ENCODE results near the gene RAET1L. TPM values are rescaled to one million over a fixed set of nuclear protein-coding genes. Genes with fewer than 3 reads are reported as not detected.

The RAET1L gene
- total RNA-seq, 3 donors from 2014 or later (not counting 1 experiment from before 2014, with no cell fraction given): not detected

DNA sequence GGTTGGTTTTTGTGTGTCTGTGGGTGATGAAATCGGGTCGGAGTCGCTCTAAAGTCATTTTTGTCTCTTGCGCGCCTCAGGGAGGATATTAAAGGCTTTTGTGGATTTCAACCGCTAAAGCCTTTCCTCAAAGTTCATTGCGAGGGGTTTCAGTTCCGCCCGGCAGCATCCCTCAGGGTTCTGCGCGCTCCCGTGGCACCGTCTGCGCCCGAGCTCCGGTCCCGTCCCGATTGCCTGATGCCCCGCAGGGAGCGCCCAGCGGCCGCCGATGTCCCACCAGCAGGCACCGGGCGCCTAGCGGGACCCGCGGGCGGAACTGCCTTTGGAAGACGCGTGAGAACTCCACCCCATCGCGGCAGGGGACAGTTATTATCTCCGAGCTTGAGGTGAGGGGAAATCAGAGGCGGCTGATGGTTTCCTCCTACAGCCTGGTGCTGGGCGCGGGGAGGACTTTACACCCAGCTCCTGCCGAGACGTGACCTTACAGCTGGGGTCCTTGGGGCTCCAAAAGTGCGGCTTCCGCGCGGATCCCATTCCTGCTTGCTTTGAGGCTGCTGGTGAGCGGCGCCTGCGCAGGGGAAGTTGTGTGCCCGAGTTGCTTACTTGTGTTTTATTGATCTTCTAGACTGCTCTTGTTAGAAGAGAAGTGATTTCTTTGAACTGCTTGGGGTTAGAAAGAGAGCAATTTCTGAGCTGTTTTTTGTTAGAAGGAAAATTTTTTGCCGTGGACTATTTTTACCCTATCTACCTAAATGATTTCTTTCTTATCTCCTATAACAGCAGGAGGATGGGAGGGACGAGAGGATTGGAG, 34.5 kb downstream of the RAET1L start:
- Histone ChIP-seq H3K4me3 (ENCODE audit: low read length) (peak overlapping the region; percentile 2), H3K9me3 (ENCODE audit: control insufficient read depth, insufficient read depth, low read length) (peaks cover 11% of the 10 kb centered on the region), H3K27me3 (ENCODE audit: control insufficient read depth, insufficient read depth, low read length) (peaks cover 69% of the 10 kb centered on the region), H3K4me1 (ENCODE audit: control insufficient read depth, insufficient read depth, low read length) (peaks cover 29% of the 10 kb centered on the region), H3K36me3 (ENCODE audit: control insufficient read depth, insufficient read depth, low read length) (no peaks in the 10 kb centered on the region), H3K27ac (ENCODE audit: low read length) (no peak overlapping the region)
- TF ChIP-seq, protein P1, sequence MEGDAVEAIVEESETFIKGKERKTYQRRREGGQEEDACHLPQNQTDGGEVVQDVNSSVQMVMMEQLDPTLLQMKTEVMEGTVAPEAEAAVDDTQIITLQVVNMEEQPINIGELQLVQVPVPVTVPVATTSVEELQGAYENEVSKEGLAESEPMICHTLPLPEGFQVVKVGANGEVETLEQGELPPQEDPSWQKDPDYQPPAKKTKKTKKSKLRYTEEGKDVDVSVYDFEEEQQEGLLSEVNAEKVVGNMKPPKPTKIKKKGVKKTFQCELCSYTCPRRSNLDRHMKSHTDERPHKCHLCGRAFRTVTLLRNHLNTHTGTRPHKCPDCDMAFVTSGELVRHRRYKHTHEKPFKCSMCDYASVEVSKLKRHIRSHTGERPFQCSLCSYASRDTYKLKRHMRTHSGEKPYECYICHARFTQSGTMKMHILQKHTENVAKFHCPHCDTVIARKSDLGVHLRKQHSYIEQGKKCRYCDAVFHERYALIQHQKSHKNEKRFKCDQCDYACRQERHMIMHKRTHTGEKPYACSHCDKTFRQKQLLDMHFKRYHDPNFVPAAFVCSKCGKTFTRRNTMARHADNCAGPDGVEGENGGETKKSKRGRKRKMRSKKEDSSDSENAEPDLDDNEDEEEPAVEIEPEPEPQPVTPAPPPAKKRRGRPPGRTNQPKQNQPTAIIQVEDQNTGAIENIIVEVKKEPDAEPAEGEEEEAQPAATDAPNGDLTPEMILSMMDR (IDR thresholded peaks at IDR 0.05): no peak
- Mint-ChIP-seq H3K27ac (peak overlapping the region in 1 of 2 donors; percentile 32), H3K27me3 (ENCODE audit: low read depth in 2 of 2) (peaks cover 75 to 83% of the 10 kb centered on the region in 2 donors), H3K36me3 (peaks cover 7% of the 10 kb centered on the region), H3K4me1 (peaks cover 20 to 31% of the 10 kb centered on the region in 2 donors), H3K9me3 (peaks cover 0 to 5% of the 10 kb centered on the region in 2 donors), H3K4me3 (peak overlapping the region; percentile 51)
- intact Hi-C loops (cut with micrococcal nuclease): no loop called here
- ATAC-seq (peak; percentile 45 to 68 (median 54)), DNase-seq (peak in 1 of 2 donors; percentile 63)
- under 1% methylated on average over 48 of the region's 49 CpGs for WGBS (ENCODE audit: insufficient coverage)

DNA sequence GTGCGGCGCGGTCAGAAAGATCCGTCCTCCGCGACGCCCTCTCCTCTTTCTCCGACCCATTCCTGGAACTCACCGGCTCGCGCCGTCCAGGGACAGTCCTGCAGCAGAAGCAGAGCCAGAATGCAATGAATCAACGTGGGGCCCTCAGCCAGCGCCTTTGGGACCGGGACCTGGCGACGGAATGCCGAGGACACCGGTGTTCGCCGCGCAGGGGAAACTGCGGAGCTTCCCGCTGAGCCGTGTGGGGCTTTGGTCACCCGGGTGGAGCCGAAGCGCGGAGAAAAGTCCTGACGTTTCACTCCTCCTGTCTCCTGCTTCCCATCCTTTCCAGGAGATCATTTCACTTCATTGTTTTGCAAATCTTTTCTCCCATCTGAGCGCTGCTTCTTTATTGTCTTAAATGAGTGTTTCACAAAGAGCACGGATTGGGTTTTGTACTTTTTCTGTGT, 35.1 kb downstream of the RAET1L start:
- ATAC-seq (peak in 1 of 3 donors; percentile 8), DNase-seq (peak in 1 of 2 donors; percentile 35)
- no peak overlapping the region for H3K27ac Mint-ChIP-seq
- peaks cover 7% of the 10 kb centered on the region for H3K36me3 Mint-ChIP-seq
- H3K4me1 ChIP-seq (ENCODE audit: control insufficient read depth, insufficient read depth, low read length): peaks cover 29% of the 10 kb centered on the region
- 4% methylated on average over 31 of the region's 32 CpGs for WGBS (ENCODE audit: insufficient coverage)
- H3K27me3 Mint-ChIP-seq (ENCODE audit: low read depth in 2 of 2): peaks cover 77 to 89% of the 10 kb centered on the region in 2 donors
- H3K36me3 ChIP-seq (ENCODE audit: control insufficient read depth, insufficient read depth, low read length): no peaks in the 10 kb centered on the region
- peak overlapping the region; percentile 51 for H3K4me3 Mint-ChIP-seq
- no peak overlapping the region for H3K27ac ChIP-seq (ENCODE audit: low read length)
- intact Hi-C loops (cut with micrococcal nuclease): no loop called here
- peaks cover 0 to 5% of the 10 kb centered on the region in 2 donors for H3K9me3 Mint-ChIP-seq
- peaks cover 11% of the 10 kb centered on the region for H3K9me3 ChIP-seq (ENCODE audit: control insufficient read depth, insufficient read depth, low read length)
- peaks cover 20 to 31% of the 10 kb centered on the region in 2 donors for H3K4me1 Mint-ChIP-seq
- H3K4me3 ChIP-seq (ENCODE audit: low read length): peak overlapping the region; percentile 2
- TF ChIP-seq, protein P1 (IDR thresholded peaks at IDR 0.05): no peak
- H3K27me3 ChIP-seq (ENCODE audit: control insufficient read depth, insufficient read depth, low read length): peaks cover 72% of the 10 kb centered on the region

DNA sequence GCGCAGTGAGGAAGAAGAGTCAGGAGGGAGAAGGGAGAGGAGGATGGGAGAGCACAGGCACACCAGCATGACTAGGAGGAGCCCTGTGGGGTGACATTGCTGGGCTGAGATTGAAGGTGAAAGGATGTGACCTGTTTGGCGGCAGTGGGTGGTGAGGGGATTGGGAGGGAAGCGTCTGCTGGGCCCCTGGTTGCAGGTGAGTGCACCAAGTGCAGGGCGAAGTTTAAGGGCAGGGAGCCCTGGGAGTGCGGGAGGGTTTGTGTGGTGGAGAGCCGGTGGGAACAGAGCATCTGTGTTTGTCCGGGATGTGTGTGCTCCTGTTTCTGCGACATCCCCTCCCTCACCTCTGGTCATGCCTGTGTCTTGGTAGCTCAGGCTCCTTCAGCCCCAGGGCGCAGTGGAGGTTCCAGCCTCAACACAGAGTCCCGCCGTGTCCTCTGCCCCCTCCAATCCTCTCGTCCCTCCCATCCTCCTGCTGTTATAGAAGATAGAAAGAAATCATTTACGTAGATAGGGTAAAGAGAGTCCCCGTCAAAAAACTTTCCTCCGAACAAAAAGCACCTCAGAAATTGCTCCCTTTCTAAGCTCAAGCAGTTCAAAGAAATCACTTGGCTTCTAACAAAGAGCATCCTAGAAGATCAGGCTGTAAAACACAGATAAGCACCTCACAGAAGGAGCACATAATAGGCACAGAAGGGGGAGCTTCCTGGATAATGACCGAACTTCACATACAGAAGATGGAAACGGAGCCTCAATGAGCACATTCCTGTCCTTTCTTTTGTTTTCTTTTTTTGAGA, 36.6 kb downstream of the RAET1L start:
- no peak overlapping the region for H3K4me3 ChIP-seq (ENCODE audit: low read length)
- WGBS (ENCODE audit: insufficient coverage): 16% methylated on average over 12 of the region's 17 CpGs
- H3K9me3 ChIP-seq (ENCODE audit: control insufficient read depth, insufficient read depth, low read length): peaks cover 14% of the 10 kb centered on the region
- H3K27me3 ChIP-seq (ENCODE audit: control insufficient read depth, insufficient read depth, low read length): peaks cover 70% of the 10 kb centered on the region
- TF ChIP-seq, protein P1 (IDR thresholded peaks at IDR 0.05): no peak
- no peaks in the 10 kb centered on the region for H3K36me3 ChIP-seq (ENCODE audit: control insufficient read depth, insufficient read depth, low read length)
- no peak overlapping the region for H3K27ac ChIP-seq (ENCODE audit: low read length)
- Mint-ChIP-seq H3K27ac (no peak overlapping the region), H3K9me3 (peaks cover 0 to 5% of the 10 kb centered on the region in 2 donors), H3K27me3 (ENCODE audit: low read depth in 2 of 2) (peaks cover 80 to 97% of the 10 kb centered on the region in 2 donors), H3K36me3 (peaks cover 13% of the 10 kb centered on the region), H3K4me3 (no peak overlapping the region), H3K4me1 (peaks cover 20 to 31% of the 10 kb centered on the region in 2 donors)
- H3K4me1 ChIP-seq (ENCODE audit: control insufficient read depth, insufficient read depth, low read length): peaks cover 29% of the 10 kb centered on the region
- DNase-seq (no peak), ATAC-seq (no peak)
- intact Hi-C loops (cut with micrococcal nuclease): no loop called here

Measured in natural killer cell (primary cell).